ENCODE data around the gene ADARB1. TPM values are rescaled to one million over a fixed set of nuclear protein-coding genes. Genes with fewer than 3 reads are reported as not detected.

ADARB1 gene
- total and polyA plus RNA-seq, 9 of the 15 experiments (the other 6 are each of a cell fraction or from before 2014, with no cell fraction given), result 6.7 to 16.0 (median 8.3) TPM

DNA sequence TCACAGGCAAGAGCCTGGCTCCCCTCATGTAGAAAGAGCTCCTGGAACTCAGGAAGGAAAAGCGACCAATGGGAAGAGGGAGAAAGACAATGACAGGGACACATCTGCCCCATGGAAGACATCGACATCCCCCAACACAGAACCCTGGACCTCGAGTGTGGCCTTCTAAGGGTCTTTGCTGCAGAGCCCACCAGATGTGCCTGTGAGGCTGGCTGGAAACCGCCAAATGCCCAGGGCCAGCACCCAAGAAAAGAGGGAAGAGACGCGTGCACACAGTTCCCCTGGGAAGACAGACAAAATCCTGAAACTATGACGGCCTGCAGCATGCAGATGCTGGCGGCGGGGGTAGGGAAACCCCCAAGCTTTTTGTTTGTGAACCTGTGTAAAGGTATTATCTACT lies 36.4 kb upstream of the ADARB1 start (continued):
- TF ChIP-seq, protein P1, sequence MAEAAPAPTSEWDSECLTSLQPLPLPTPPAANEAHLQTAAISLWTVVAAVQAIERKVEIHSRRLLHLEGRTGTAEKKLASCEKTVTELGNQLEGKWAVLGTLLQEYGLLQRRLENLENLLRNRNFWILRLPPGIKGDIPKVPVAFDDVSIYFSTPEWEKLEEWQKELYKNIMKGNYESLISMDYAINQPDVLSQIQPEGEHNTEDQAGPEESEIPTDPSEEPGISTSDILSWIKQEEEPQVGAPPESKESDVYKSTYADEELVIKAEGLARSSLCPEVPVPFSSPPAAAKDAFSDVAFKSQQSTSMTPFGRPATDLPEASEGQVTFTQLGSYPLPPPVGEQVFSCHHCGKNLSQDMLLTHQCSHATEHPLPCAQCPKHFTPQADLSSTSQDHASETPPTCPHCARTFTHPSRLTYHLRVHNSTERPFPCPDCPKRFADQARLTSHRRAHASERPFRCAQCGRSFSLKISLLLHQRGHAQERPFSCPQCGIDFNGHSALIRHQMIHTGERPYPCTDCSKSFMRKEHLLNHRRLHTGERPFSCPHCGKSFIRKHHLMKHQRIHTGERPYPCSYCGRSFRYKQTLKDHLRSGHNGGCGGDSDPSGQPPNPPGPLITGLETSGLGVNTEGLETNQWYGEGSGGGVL (CRISPR knock-in tag; IDR thresholded peaks at IDR 0.05), result no peak
- TF ChIP-seq SREBF2 (CRISPR knock-in tag; IDR thresholded peaks at IDR 0.05), result no peak

DNA sequence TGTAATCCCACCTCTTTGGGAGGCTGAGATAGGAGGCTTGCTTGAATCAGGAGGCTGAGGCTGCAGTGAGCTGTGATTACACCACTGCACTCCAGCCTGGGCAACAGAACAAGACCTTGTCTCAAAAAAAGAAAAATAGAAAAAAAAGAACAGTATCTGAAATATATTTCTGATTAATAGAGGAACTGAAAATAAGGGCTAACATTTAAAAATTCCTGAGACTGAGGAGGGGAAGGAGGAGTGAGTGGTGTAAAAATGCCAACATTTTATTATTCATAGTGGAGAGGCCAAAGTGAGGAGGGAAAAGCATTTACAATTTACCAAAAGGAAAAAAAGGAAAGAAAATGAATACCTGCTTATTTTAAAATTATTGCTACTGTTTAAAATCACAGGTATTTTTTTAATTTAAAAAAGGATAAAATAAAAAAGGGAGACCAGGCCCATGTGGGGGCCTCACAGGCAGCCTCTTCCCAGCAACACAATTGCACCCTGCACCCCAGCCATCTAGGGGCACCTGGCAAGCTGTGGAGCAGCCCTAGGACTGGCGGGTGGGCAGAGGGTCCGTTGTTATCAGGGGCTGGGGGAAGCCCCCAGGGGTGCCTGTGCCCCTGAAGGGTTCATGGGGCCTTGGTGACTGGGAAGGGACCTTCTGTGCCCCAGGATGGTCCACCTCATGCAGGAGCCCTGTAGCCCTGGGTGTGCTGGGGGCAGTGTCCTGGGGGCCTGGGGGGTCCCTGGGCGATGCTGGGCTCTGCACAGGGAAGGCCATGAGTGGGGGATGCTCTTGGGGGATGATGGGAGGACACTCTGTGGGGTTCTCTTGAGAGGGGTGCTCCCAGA lies 34.8 kb upstream of the ADARB1 start:
- 0% methylated on average over 3 of the region's 3 CpGs for WGBS (ENCODE audit: insufficient coverage, low coverage, missing lambda C conversion rate)
- FAIRE-seq, result no peak
- POLR2A ChIA-PET, result no interaction called here

More for the DNA sequence above, 34.8 kb upstream of the ADARB1 start:
- no peak overlapping the region for H3K27ac ChIP-seq (ENCODE audit: extremely low read depth, low read depth, low read length)
- H3K9me1 ChIP-seq (ENCODE audit: control insufficient read depth, insufficient read depth, low read length), result no peaks in the 10 kb centered on the region
- no peaks in the 10 kb centered on the region; the same call in 1 of the 2 replicates for H4K20me1 ChIP-seq (replicated peaks; ENCODE audit: control insufficient read depth, insufficient read depth, low read length)
- no peak overlapping the region for H2AFZ ChIP-seq (ENCODE audit: low read depth, low read length)
- H3K9me3 ChIP-seq (replicated peaks; ENCODE audit: control insufficient read depth, insufficient read depth, low read depth, low read length), result peaks cover 10% of the 10 kb centered on the region
- H3K4me1 ChIP-seq (replicated peaks in 1 of 2; ENCODE audit: control insufficient read depth in 2 of 2, insufficient read depth in 2 of 2, low read length in 2 of 2), result peaks cover 0 to 23% of the 10 kb centered on the region in 2 experiments; a peak in 1 of 5 replicates
- peaks cover 38 to 66% of the 10 kb centered on the region in 2 experiments for H3K27me3 ChIP-seq (ENCODE audit: control insufficient read depth in 2 of 2, insufficient read depth in 2 of 2, low read length in 2 of 2)
- TF ChIP-seq TEAD4 (IDR thresholded peaks at IDR 0.05; ENCODE audit: low read length), result no peak
- TF ChIP-seq TEAD4 (CRISPR knock-in tag; IDR thresholded peaks at IDR 0.05; ENCODE audit: borderline replicate concordance), result no peak
- TF ChIP-seq NR2F6 (CRISPR knock-in tag; IDR thresholded peaks at IDR 0.05), result no peak
- no peak for TF ChIP-seq ILK (tag; IDR thresholded peaks at IDR 0.05; ENCODE audit: borderline replicate concordance, low read depth)
- TF ChIP-seq TAF15 (IDR thresholded peaks at IDR 0.05; ENCODE audit: low read depth, low read length), result no peak
- no peak for TF ChIP-seq NR2C1 (IDR thresholded peaks at IDR 0.05)
- no peak for TF ChIP-seq NR2C1 (tag; IDR thresholded peaks at IDR 0.05)
- H3K79me2 ChIP-seq (ENCODE audit: control insufficient read depth, insufficient read depth, low read length), result no peaks in the 10 kb centered on the region
- DNase-seq (ENCODE audit: extremely low read depth in 1 of 4, low spot score in 3 of 4) (no peak), ATAC-seq (no peak)
- H3K36me3 ChIP-seq (ENCODE audit: control insufficient read depth, insufficient read depth, low read length), result no peaks in the 10 kb centered on the region
- BruUV-seq (replicated peaks), result no TSS peak
- in situ Hi-C loops (cut with MboI), result no loop called here
- no peak overlapping the region for H3K4me2 ChIP-seq (ENCODE audit: insufficient read depth, low read length)
- H3K4me3 ChIP-seq, result no peak overlapping the region
- intact Hi-C loops (cut with micrococcal nuclease), result no loop called here
- CTCF ChIA-PET (ENCODE audit: low intra/inter-chr PET ratio), result no interaction called here
- H3K9ac ChIP-seq (ENCODE audit: insufficient read depth in 1 of 2, low read depth in 2 of 2, low read length in 2 of 2), result no peak overlapping the region

Data from K562 (cell line).